Fibroblast of upper back skin (primary cell): ENCODE results near the gene ALDH4A1.

Source experiments
- DNase-seq: peaks from one replicate; pipeline ENCODE4 v3.0.0-alpha.2; 2013

Gene ALDH4A1

GRCh38 chr1:18902523-18903290 is at the start of gene ALDH4A1:
ALDH4A1 (minus strand) TSS chr1:18902555; CDS start chr1:18902523, 32 bp downstream.
- DNase-seq = peak; percentile 99

GRCh38 chr1:18951818-18952391 is 49.5 kb upstream of the ALDH4A1 start:
- no peak for DNase-seq

- no peak for DNase-seq
Measured at GRCh38 chr1:18951416-18951815, 49.1 kb upstream of the ALDH4A1 start.

- DNase-seq = no peak
Measured at GRCh38 chr1:18950401-18951026, 48.2 kb upstream of the ALDH4A1 start.

GRCh38 chr1:18949686-18950400 is 47.5 kb upstream of the ALDH4A1 start:
- peak; percentile 87 for DNase-seq

- DNase-seq = peak; percentile 89
Measured at GRCh38 chr1:18948913-18949685, 46.7 kb upstream of the ALDH4A1 start.

- DNase-seq = peak; percentile 44
Measured at GRCh38 chr1:18948048-18948912, 45.9 kb upstream of the ALDH4A1 start.

- no peak for DNase-seq
Measured at GRCh38 chr1:18947570-18947969, 45.2 kb upstream of the ALDH4A1 start.

GRCh38 chr1:18946550-18947381 is 44.4 kb upstream of the ALDH4A1 start:
- no peak for DNase-seq

- DNase-seq = peak; percentile 85
Measured at GRCh38 chr1:18945401-18945849, 43.1 kb upstream of the ALDH4A1 start.

- DNase-seq = no peak
Measured at GRCh38 chr1:18944810-18945209, 42.5 kb upstream of the ALDH4A1 start.

- no peak for DNase-seq
Measured at GRCh38 chr1:18943914-18944572, 41.7 kb upstream of the ALDH4A1 start.

GRCh38 chr1:18943162-18943561 is 40.8 kb upstream of the ALDH4A1 start:
- DNase-seq = no peak

- DNase-seq = no peak
Measured at GRCh38 chr1:18942340-18942739, 40.0 kb upstream of the ALDH4A1 start.

GRCh38 chr1:18941221-18942141 is 39.1 kb upstream of the ALDH4A1 start:
- DNase-seq = peak; percentile 56

- DNase-seq = peak; percentile 54
Measured at GRCh38 chr1:18940303-18941020, 38.1 kb upstream of the ALDH4A1 start.

GRCh38 chr1:18939398-18940302 is 37.3 kb upstream of the ALDH4A1 start:
- DNase-seq = peak; percentile 56
